ENCODE results near the gene CSH2.
"Not testable (repeated sequence)": the region's sequence is repeated elsewhere in the genome, so short reads cannot be mapped to it uniquely, and the experiment has no call there.

CSH2 gene

GRCh38 chr17:63896524-63897354 is 23.3 kb upstream of the CSH2 start, which contains the start of gene CSH1:
CSH1 (minus strand) TSS chr17:63896574; CDS start chr17:63896511, 63 bp downstream.
- DNase-seq, result not testable (repeated sequence)

DNA sequence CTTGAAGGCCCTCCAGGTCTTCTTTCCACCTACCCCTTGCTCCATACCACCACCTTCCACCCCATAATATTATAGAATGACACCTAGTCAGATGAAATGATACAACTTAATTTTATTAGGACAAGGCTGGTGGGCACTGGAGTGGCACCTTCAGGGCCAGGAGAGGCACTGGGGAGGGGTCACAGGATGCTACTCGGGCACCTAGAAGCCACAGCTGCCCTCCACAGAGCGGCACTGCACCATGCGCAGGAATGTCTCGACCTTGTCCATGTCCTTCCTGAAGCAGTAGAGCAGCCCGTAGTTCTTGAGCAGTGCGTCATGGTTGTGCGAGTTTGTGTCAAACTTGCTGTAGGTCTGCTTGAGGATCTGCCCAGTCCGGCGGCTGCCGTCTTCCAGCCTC is 21.3 kb upstream of the CSH2 start:
- DNase-seq, result not testable (repeated sequence)

DNA sequence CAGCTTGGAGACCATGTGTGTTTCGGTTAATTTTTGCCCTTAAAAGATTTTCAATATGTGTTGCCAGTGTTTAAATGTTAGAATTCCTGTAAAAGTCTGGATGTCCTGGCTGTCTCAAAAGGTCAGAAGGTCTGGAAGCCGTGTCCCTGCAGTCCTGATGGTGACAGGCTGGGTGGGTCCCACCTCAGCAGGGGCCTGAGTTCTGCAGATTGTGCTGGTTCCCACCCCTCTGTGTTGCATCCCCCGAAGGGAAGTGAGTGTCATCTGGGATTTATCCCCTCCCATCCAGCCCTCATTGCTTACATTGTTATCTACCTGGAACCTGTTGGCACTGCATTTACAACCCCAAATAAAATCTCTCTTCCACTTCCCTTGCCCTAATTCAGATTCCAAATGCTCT is 20.5 kb upstream of the CSH2 start:
- not testable (repeated sequence) for DNase-seq

- DNase-seq, result not testable (repeated sequence)
Observed at GRCh38 chr17:63892316-63893037, 19.0 kb upstream of the CSH2 start.

DNA sequence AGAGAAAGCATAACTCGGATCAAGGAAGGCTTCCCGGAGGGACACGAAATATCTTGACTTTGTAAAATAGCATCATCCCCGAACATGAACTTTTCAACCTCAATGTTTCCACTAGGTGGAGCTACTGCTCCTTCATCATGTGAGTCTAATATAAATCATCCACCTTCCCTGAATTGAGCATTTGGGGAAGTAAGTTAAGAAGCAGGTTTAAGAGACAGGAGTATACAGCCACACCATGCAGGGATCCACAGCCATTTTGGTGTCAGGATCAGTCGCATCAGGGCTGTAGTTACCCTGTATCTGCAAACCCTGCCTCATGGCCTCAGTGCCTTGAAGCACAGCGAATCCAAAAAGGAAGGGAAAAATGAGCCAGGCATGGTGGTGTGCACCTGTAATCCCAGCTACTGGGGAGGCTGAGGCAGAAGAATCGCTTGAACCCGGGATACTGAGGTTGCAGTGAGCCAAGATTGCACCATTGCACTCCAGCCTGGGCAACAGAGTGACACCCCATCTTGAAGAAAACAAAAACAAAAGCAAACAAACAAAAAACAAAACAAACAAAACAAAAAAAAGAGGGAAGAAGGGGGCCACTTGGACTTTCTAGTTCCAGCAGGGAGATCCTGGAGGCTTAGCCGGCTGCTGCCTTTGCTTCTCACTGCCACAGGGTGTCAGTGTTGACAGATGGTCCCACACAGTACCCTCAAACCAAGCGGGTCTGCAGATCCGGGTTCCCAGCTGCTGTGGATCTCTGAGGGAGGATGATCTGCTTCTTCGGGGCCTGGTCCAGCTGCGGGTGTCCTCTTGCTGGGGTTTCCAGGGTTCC is 15.8 kb upstream of the CSH2 start:
- DNase-seq, result not testable (repeated sequence)

GRCh38 chr17:63885119-63885518 is 11.6 kb upstream of the CSH2 start:
- DNase-seq, result not testable (repeated sequence)

DNA sequence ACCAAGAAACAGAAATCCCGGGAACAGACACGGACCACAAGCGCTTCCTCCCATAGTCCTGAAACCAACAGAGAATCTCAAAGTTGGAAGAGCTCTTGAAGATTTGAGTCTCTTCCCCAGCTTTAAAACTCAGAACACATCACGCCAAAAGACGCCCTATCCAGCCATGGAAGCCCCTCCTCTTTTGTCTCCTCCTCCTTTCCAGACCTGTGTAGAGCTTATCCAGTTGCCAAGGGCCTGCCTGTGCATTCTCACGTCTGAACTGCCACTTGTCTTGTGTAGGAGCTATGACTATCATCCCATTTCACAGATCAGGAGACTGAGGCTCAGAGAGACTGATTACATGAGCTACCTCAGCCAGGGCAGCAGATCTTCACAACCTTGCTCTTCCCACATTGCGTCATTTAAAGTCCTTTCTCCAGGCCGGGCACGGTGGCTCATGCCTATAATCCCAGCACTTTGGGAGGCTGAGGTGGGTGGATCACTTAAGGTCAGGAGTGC is 9.2 kb upstream of the CSH2 start:
- DNase-seq, result not testable (repeated sequence)

DNA sequence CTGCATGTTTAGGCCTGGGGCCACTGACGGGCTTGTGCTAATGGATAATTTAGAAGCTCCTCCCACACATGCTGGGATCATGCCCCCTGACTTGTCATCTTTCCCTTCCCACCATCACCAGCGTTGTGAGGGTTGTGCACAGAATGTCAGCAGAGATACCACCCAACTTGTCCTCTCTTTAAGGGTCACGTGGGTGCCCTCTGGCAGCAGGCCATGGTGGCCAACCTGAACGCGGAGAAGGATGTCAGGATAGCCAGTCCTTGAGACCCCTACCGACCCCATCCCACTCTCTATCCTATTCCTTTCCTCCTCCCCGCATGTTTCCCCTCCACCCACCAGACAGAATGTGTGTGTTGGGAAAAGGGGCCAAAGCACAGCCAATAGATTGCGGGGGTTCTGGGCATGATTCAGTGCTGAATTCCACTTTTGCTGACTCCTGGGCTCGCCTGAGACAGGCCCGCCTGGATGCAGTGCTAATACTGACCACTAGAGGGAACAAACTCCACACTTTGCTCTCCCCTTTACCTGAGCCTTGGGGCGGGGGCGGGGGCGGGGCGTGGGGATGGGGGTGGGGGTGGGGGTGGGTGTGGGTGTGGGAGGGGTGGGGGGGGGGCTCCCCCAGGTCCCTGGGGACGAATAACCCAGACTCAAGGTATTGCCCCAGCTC is 8.6 kb upstream of the CSH2 start, which contains the start of gene GH2:
Gene GH2 (minus strand): TSS at position 10 of the 667 bp plus-strand sequence. CDS start 143 bp downstream, outside the sequence.
- DNase-seq, result peak; percentile 62

- not testable (repeated sequence) for DNase-seq
Observed at GRCh38 chr17:63881337-63881736, 7.9 kb upstream of the CSH2 start.

- DNase-seq, result no peak
Observed at GRCh38 chr17:63880706-63881105, 7.2 kb upstream of the CSH2 start.

GRCh38 chr17:63878413-63878812 is 4.9 kb upstream of the CSH2 start:
- DNase-seq, result not testable (repeated sequence)

GRCh38 chr17:63874693-63875092 is 1.2 kb upstream of the CSH2 start:
- DNase-seq, result not testable (repeated sequence)

- DNase-seq, result not testable (repeated sequence)
Observed at GRCh38 chr17:63874061-63874626, 667 bp upstream of the CSH2 start.

GRCh38 chr17:63871646-63872365 is 1.7 kb downstream of the CSH2 start:
- DNase-seq, result not testable (repeated sequence)

GRCh38 chr17:63870292-63870665 is 3.2 kb downstream of the CSH2 start:
- DNase-seq, result not testable (repeated sequence)

GRCh38 chr17:63869491-63870291 is 3.8 kb downstream of the CSH2 start:
- DNase-seq, result not testable (repeated sequence)

DNA sequence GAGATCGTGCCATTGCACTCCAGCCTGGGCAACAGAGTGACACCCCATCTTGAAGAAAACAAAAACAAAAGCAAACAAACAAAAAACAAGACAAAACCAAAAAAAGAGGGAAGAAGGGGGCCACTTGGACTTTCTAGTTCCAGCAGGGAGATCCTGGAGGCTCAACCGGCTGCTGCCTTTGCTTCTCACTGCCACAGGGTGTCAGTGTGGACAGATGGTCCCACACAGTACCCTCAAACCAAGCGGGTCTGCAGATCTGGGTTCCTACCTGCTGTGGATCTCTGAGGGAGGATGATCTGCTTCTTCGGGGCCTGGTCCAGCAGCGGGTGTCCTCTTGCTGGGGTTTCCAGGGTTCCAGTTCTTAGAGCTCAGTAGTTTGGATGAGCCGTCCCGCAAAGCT is 6.9 kb downstream of the CSH2 start:
- DNase-seq, result not testable (repeated sequence)

DNA sequence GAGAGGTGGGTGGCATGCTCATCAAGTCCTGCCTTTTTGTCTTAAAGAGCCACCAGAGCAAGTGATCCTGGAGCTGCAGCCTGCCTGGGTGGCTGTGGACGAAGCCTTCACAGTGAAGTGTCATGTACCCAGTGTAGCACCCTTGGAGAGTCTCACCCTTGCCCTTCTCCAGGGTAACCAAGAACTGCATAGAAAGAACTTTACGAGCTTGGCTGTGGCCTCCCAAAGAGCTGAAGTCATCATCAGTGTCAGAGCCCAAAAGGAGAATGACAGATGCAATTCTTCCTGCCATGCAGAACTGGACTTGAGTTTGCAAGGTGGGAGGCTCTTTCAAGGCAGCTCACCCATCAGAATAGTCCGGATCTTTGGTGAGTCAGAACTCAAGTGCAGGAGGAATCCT is 14.2 kb downstream of the CSH2 start:
- DNase-seq, result no peak

DNA sequence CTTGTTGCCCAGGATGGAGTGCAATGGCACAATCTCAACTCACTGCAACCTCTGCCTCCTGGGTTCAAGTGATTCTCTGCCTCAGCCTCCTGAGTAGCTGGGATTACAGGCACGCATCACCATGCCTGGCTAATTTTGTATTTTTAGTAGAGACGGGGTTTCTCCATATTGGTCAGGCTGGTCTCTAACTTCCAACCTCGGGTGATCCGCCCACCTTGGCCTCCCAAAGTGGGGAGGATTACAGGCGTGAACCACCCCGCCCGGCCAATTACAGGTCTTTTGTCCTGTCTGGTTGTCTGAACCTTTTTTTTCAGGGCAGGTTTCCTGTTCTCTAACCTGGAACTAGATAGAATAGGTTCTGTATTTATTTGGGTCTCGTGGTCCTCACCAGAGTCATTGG is 17.1 kb downstream of the CSH2 start:
- DNase-seq, result not testable (repeated sequence)

DNA sequence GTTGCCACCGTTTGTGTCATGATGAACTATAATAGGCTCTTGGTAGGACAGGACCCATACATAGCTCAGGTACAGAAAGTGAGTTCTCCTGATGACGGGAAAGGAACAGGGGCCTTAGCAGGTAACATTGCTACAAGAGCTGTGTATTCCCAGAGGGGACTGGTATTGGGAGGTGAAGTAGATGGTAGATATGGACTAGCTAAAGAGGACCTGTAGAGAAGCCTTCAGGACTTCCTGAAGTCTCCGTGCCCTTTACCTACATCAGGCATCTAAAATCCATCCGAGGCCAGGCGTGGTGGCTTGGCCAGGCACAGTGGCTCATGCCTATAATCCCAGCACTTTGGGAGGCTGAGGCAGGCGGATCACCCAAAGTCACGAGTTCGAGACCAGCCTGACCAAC is 18.3 kb downstream of the CSH2 start:
- DNase-seq, result no peak
